OCI-LY7 (cell line): ENCODE measurements around the gene KDM4B. TPM values are rescaled to one million over a fixed set of nuclear protein-coding genes. Genes with fewer than 3 reads are reported as not detected.

ENCODE experiments used
- BruUV-seq: library from RNA; stranded (reverse); fragments of 400-500 nt; replicated peaks from 2 replicates; lab custom pipeline; 2021; lab: Mats Ljungman, UMichigan
- CTCF ChIA-PET: fragments of 300-600 bp; sonication (Branson Sonifier 250); formaldehyde crosslinking; loops from one replicate; lab custom pipeline; 2022; ENCODE audit warnings: antibody characterized with exemption; ENCODE audit not compliant: unreplicated experiment; lab: Charles Lee
- POLR2A ChIA-PET: fragments of 300-600 bp; sonication (Branson Sonifier 250); formaldehyde crosslinking; loops from one replicate; lab custom pipeline; 2022; ENCODE audit warnings: antibody characterized with exemption; lab: Charles Lee
- DNase-seq: peaks from one replicate; pipeline ENCODE4 v3.0.0-alpha.2; 2015; ENCODE audit warnings: low spot score
- H2AFZ ChIP-seq: fragments of 200-600 bp; sonication (generic), shearing (Covaris generic); 2 replicates; pipeline ENCODE4 v1.6.1; 2014; ENCODE audit warnings: mild to moderate bottlenecking, antibody characterized with exemption, low read length, moderate library complexity
- H3K27ac ChIP-seq: fragments of 200-600 bp; sonication (generic); 2 replicates; pipeline ENCODE4 v1.5.1; 2014; ENCODE audit warnings: mixed run types, low read depth, mild to moderate bottlenecking, moderate library complexity, low read length, inconsistent platforms; ENCODE audit not compliant: poor library complexity, severe bottlenecking
- H3K36me3 ChIP-seq: fragments of 200-600 bp; sonication (generic); 2 replicates; pipeline ENCODE4 v1.6.1; 2014; ENCODE audit warnings: mild to moderate bottlenecking, antibody characterized with exemption, low read length, moderate library complexity, mixed read lengths; ENCODE audit not compliant: insufficient read depth
- H3K4me1 ChIP-seq: fragments of 200-600 bp; sonication (generic); 2 replicates; pipeline ENCODE4 v1.5.1; 2014; ENCODE audit warnings: mild to moderate bottlenecking, low read length; ENCODE audit not compliant: insufficient read depth, poor library complexity, severe bottlenecking
- H3K4me2 ChIP-seq: fragments of 200-600 bp; sonication (generic); 2 replicates; pipeline ENCODE4 v1.6.1; 2014; ENCODE audit warnings: mild to moderate bottlenecking, low read length
- H3K4me3 ChIP-seq: fragments of 200-600 bp; sonication (generic); 2 replicates; pipeline ENCODE4 v1.5.1; 2014; ENCODE audit warnings: mild to moderate bottlenecking, low read depth, low read length; ENCODE audit not compliant: poor library complexity, severe bottlenecking
- H3K79me2 ChIP-seq: fragments of 200-600 bp; sonication (generic); 2 replicates; pipeline ENCODE4 v1.6.1; 2016; ENCODE audit warnings: low read depth, mild to moderate bottlenecking, low read length, moderate library complexity, mixed read lengths; ENCODE audit not compliant: insufficient read depth
- H3K9me2 ChIP-seq: fragments of 200-600 bp; sonication (generic); 2 replicates; pipeline ENCODE4 v1.6.1; 2016; ENCODE audit warnings: mild to moderate bottlenecking, low read length, mixed read lengths; ENCODE audit not compliant: insufficient read depth
- H3K9me3 ChIP-seq: fragments of 200-600 bp; sonication (generic); 2 replicates; pipeline ENCODE4 v1.6.1; 2014; ENCODE audit warnings: mild to moderate bottlenecking, mixed run types, low read length, mixed read lengths
- H4K20me1 ChIP-seq: fragments of 200-600 bp; sonication (generic); 2 replicates; pipeline ENCODE4 v1.6.1; 2014; ENCODE audit warnings: mild to moderate bottlenecking, antibody characterized with exemption, low read length, moderate library complexity, mixed read lengths; ENCODE audit not compliant: insufficient read depth
- CTCF ChIP-seq: fragments of 200-600 bp; sonication (generic); conservative IDR thresholded peaks from 2 replicates; pipeline ENCODE4 v1.5.1; 2014; ENCODE audit warnings: mild to moderate bottlenecking, antibody characterized with exemption, low read length, moderate library complexity, mixed read lengths
- EZH2phosphoT487 ChIP-seq: fragments of 200-600 bp; sonication (generic); IDR thresholded peaks from 2 replicates; pipeline ENCODE4 v1.6.1; 2018; ENCODE audit warnings: low read depth, borderline replicate concordance, mild to moderate bottlenecking, mixed run types, antibody characterized with exemption, low read length, moderate library complexity, mixed read lengths
- intact Hi-C: fragments of 100-400 bp; cut with micrococcal nuclease; formaldehyde crosslinking; loops from one replicate; pipeline ENCODE4 v1.10.0; 2022; ENCODE audit not compliant: unreplicated experiment
- total RNA-seq, 2 experiments: library from RNA; depleted of rRNA in 1 of 2; stranded (reverse); fragments of >200 nt in 1 of 2; shearing (Covaris generic) in 1 of 2; gene quantifications; 2 replicates each; pipeline ENCODE4 v1.2.3, GENCODE V29; 2014 to 2022

The KDM4B gene
- total RNA-seq, 2 experiments from 2014 or later = 24.3 to 44.2 TPM

- H4K20me1 ChIP-seq = no peaks in the 10 kb centered on the region
- no TSS peak for BruUV-seq
- H2AFZ ChIP-seq = no peak overlapping the region
- intact Hi-C loops = no loop called here
- POLR2A ChIA-PET = no interaction called here
- H3K4me1 ChIP-seq = no peaks in the 10 kb centered on the region
- CTCF ChIA-PET = no interaction called here
- TF ChIP-seq CTCF (no peak), EZH2phosphoT487 (no peak)
- no peak overlapping the region for H3K4me2 ChIP-seq
- no peak overlapping the region for H3K27ac ChIP-seq
- H3K79me2 ChIP-seq = no peaks in the 10 kb centered on the region
- H3K36me3 ChIP-seq = no peaks in the 10 kb centered on the region
- no peak for DNase-seq
- H3K9me2 ChIP-seq = no peaks in the 10 kb centered on the region
- no peaks in the 10 kb centered on the region for H3K9me3 ChIP-seq
- no peak overlapping the region for H3K4me3 ChIP-seq
These were observed 184.8 kb downstream of the KDM4B start for GRCh38 chr19:5153601-5154128.

DNA sequence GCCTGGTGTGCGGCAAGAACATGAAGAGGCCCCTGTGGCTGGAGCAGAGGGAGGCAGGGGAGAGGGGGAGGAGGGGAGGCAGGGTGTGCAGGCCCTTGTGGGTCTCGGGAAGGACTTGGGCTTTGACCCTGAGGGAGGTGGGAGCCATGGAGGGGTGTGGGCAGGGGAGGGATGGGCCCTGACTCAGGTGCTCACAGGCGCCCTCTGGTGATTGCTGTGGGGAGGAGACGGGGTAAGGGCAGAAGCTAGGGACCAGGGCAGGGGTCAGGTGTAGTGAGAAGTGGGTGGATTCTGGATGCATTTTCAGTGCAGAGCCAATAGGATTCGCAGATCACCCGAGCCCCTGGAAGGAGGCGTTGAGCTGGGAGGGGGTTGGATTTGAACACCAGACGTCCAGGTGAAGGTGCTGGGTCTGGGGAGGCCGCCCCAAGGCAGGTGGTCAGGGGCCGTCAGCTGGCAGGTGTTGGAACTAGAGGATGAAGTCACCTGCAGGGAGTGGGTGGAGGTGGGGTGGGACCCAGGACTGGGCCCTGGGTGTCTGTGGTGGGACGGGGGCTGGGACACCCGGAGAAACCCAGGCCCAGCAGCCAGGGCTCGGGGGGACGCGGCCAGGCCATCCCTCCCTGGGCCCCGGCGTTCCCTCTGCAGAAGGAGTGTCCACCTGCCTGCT lies 185.4 kb downstream of the KDM4B start:
- H3K4me2 ChIP-seq = no peak overlapping the region
- no peaks in the 10 kb centered on the region for H3K36me3 ChIP-seq
- TF ChIP-seq EZH2phosphoT487 (no peak), CTCF (peak; percentile 74)
- peak; percentile 49 for DNase-seq
- intact Hi-C loops = no loop called here
- no peaks in the 10 kb centered on the region for H4K20me1 ChIP-seq
- no peak overlapping the region for H3K27ac ChIP-seq
- POLR2A ChIA-PET = no interaction called here
- H3K4me3 ChIP-seq = no peak overlapping the region
- no peaks in the 10 kb centered on the region for H3K9me2 ChIP-seq
- no peaks in the 10 kb centered on the region for H3K4me1 ChIP-seq
- H2AFZ ChIP-seq = no peak overlapping the region
- no TSS peak for BruUV-seq
- H3K9me3 ChIP-seq = no peaks in the 10 kb centered on the region
- no peaks in the 10 kb centered on the region for H3K79me2 ChIP-seq
- CTCF ChIA-PET = no interaction called here

DNA sequence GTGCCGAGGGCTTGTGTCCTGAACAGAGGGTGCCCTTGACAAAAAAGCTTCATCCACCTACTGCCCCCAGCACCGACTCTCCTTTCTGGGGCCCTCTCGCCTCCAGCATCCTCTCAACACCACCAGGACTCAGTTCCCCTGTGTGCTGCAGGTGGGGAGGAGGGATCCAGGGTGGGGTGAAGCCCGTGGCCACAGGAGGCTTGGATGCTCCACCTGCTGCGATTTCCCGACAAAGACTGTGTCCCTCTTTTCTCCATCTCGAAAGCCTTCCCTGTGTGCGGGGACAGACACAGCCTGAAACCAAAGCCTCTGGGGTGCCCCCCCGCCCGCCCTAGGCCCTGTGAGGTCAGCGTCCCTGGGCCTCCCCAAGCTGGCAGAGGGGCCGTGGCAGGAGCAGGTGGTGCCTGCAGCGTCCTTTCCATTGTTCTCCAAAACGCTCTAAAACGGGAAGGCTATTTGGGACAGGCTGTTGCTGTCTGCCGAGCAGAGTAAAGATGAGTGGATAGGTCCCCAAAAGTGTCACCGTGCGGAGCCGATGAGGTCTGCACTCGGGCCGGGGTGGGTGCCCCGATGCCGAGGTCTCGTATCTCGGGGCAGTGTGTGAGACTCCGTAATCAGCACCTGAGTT lies 186.0 kb downstream of the KDM4B start:
- ChIA-PET POLR2A (no interaction called here), CTCF (no interaction called here)

More for the DNA sequence above, 186.0 kb downstream of the KDM4B start:
- no TSS peak for BruUV-seq
- Histone ChIP-seq H4K20me1 (no peaks in the 10 kb centered on the region), H3K4me1 (no peaks in the 10 kb centered on the region), H3K4me2 (no peak overlapping the region), H2AFZ (no peak overlapping the region), H3K9me2 (no peaks in the 10 kb centered on the region), H3K36me3 (no peaks in the 10 kb centered on the region), H3K4me3 (no peak overlapping the region), H3K9me3 (no peaks in the 10 kb centered on the region), H3K27ac (no peak overlapping the region), H3K79me2 (no peaks in the 10 kb centered on the region)
- intact Hi-C loops = no loop called here
- no peak for DNase-seq
- TF ChIP-seq EZH2phosphoT487 = no peak
- TF ChIP-seq CTCF = no peak
